Activated T-helper 2 cell treated with anti-CD3 and anti-CD28 coated beads, Interferon-gamma antibody, Interleukin-2, Interleukin-4, amounts not matched to agents 10 μg/mL and 5 μg/mL and 100 μg/mL, durations not matched to agents 14 hours and 24 hours and 36 hours (primary cell): Measurements from ENCODE around the gene ANKRD10. TPM values are rescaled to one million over a fixed set of nuclear protein-coding genes. Genes with fewer than 3 reads are reported as not detected.

ENCODE experiments used
- DNase-seq: peaks from one replicate; pipeline ENCODE4 v3.0.0; 2021; ENCODE audit warnings: low spot score
- H3K27ac Mint-ChIP-seq: one replicate; pipeline ENCODE4 v1.8.0; 2021; ENCODE audit warnings: mixed read lengths
- H3K27me3 Mint-ChIP-seq: one replicate; pipeline ENCODE4 v1.8.0; 2021; ENCODE audit warnings: low read depth, mixed read lengths
- H3K36me3 Mint-ChIP-seq: one replicate; pipeline ENCODE4 v1.8.0; 2021; ENCODE audit warnings: low read depth, mixed read lengths
- H3K4me1 Mint-ChIP-seq: one replicate; pipeline ENCODE4 v1.8.0; 2021; ENCODE audit warnings: low read depth, mixed read lengths
- H3K4me3 Mint-ChIP-seq: one replicate; pipeline ENCODE4 v1.8.0; 2021; ENCODE audit warnings: low read depth, mild to moderate bottlenecking, moderate library complexity, mixed read lengths
- H3K9me3 Mint-ChIP-seq: one replicate; pipeline ENCODE4 v1.8.0; 2021; ENCODE audit warnings: mixed read lengths
- intact Hi-C: fragments of 100-400 bp; cut with micrococcal nuclease; formaldehyde crosslinking; loops from one replicate; pipeline ENCODE4 v1.15.1; 2023
- total RNA-seq: library from RNA; stranded (reverse); gene quantifications from 2 replicates; pipeline ENCODE4 v1.2.3, GENCODE V29; 2022

The ANKRD10 gene
- total RNA-seq, 1 donor from 2014 or later: 120 TPM

GRCh38 chr13:110835721-110836604 is 78.9 kb downstream of the ANKRD10 start:
- intact Hi-C loops: no loop called here

GRCh38 chr13:110834572-110834971 is 80.3 kb downstream of the ANKRD10 start:
- DNase-seq: no peak
- Mint-ChIP-seq H3K4me3 (no peak overlapping the region), H3K27ac (no peak overlapping the region), H3K4me1 (no peaks in the 10 kb centered on the region), H3K27me3 (peaks cover 24% of the 10 kb centered on the region), H3K36me3 (no peaks in the 10 kb centered on the region), H3K9me3 (no peaks in the 10 kb centered on the region)
- intact Hi-C loops: no loop called here

More at GRCh38 chr13:110835721-110836604, 78.9 kb downstream of the ANKRD10 start:
- no peaks in the 10 kb centered on the region for H3K36me3 Mint-ChIP-seq
- H3K4me3 Mint-ChIP-seq: no peak overlapping the region
- peaks cover 31% of the 10 kb centered on the region for H3K27me3 Mint-ChIP-seq
- no peaks in the 10 kb centered on the region for H3K4me1 Mint-ChIP-seq
- no peak for DNase-seq
- no peak overlapping the region for H3K27ac Mint-ChIP-seq
- H3K9me3 Mint-ChIP-seq: no peaks in the 10 kb centered on the region

- H3K4me3 Mint-ChIP-seq: no peak overlapping the region
- H3K27me3 Mint-ChIP-seq: peaks cover 15% of the 10 kb centered on the region
- no peaks in the 10 kb centered on the region for H3K4me1 Mint-ChIP-seq
- intact Hi-C loops: no loop called here
- no peaks in the 10 kb centered on the region for H3K36me3 Mint-ChIP-seq
- H3K27ac Mint-ChIP-seq: no peak overlapping the region
- no peaks in the 10 kb centered on the region for H3K9me3 Mint-ChIP-seq
- no peak for DNase-seq
Observed at GRCh38 chr13:110832531-110832930, 82.3 kb downstream of the ANKRD10 start.

DNA sequence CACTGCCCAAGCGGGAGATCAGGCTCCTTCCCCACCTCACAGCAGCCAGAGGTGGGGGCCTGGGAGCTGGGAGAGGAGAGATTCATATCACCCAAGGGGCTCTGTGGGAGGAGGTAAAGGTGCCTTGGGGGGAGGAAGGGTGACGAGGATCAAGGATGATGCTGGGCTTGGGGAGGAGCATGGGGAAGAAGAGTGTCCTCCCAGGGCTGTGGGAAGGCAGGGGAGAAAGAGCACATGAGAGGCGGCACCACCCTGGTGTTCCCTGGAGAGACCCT is 82.7 kb downstream of the ANKRD10 start:
- intact Hi-C loops: no loop called here
- Mint-ChIP-seq H3K4me3 (no peak overlapping the region), H3K27me3 (peaks cover 15% of the 10 kb centered on the region), H3K27ac (no peak overlapping the region), H3K36me3 (no peaks in the 10 kb centered on the region), H3K9me3 (no peaks in the 10 kb centered on the region), H3K4me1 (no peaks in the 10 kb centered on the region)
- DNase-seq: no peak

- H3K27ac Mint-ChIP-seq: no peak overlapping the region
- no peaks in the 10 kb centered on the region for H3K9me3 Mint-ChIP-seq
- H3K36me3 Mint-ChIP-seq: no peaks in the 10 kb centered on the region
- H3K4me3 Mint-ChIP-seq: no peak overlapping the region
- peaks cover 15% of the 10 kb centered on the region for H3K27me3 Mint-ChIP-seq
- intact Hi-C loops: no loop called here
- H3K4me1 Mint-ChIP-seq: no peaks in the 10 kb centered on the region
- no peak for DNase-seq
Observed at GRCh38 chr13:110831437-110832204, 83.2 kb downstream of the ANKRD10 start.

DNA sequence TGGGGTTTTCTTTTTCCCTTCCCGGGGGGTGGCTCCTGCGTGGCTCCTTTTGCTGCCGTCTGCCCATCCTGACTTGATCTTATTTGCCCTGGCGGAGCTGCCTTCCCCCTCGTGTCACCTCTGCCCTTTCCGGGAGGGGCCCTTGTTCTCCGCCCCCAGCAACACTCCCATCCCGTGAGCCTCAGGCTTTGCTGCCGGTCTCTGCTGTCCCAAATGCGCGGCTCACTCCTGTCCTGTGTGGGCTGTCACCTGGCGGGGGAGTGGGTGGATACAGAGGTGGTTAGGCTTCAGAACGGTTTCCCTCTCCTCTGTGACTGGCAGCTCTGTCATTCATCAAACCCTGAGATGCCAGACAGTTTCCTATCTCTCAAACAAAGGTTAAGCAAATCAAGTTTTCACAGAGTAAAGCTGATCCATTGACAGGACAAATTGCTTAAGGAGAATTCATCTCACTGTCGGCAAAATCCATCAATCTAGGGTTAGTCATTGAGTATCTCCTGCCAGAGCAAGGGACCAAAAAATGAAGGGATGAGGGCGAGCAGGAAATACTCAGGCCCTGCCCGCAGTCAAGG is 84.0 kb downstream of the ANKRD10 start:
- intact Hi-C loops: no loop called here
- H3K4me1 Mint-ChIP-seq: no peaks in the 10 kb centered on the region

GRCh38 chr13:110830331-110830730 is 84.5 kb downstream of the ANKRD10 start:
- intact Hi-C loops: no loop called here
- H3K36me3 Mint-ChIP-seq: no peaks in the 10 kb centered on the region
- H3K4me1 Mint-ChIP-seq: no peaks in the 10 kb centered on the region
- H3K27ac Mint-ChIP-seq: no peak overlapping the region
- H3K9me3 Mint-ChIP-seq: no peaks in the 10 kb centered on the region
- DNase-seq: no peak
- H3K27me3 Mint-ChIP-seq: peaks cover 9% of the 10 kb centered on the region
- H3K4me3 Mint-ChIP-seq: no peak overlapping the region

More for the DNA sequence above, 84.0 kb downstream of the ANKRD10 start:
- H3K27me3 Mint-ChIP-seq: peaks cover 13% of the 10 kb centered on the region
- H3K27ac Mint-ChIP-seq: no peak overlapping the region
- DNase-seq: no peak
- H3K9me3 Mint-ChIP-seq: no peaks in the 10 kb centered on the region
- H3K4me3 Mint-ChIP-seq: no peak overlapping the region
- no peaks in the 10 kb centered on the region for H3K36me3 Mint-ChIP-seq

DNA sequence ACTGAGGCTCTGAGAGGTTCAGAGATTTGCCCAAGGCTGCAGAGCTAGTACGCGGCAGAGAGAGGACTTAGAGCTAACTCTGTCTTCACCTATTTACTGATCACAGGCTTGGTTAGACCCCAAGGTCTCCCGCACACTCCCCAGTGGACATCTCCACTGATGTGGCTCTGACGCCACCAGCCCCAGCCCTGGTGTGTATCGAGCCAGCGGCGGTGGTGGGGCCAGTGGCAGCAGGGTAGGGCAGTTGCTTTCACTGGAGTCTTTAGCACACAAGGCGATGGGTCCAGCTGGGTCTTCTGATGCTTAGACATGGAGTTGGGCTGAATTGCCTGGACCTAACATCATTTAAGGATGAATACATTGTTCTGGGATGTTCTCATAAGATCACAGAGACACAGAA is 85.4 kb downstream of the ANKRD10 start:
- H3K9me3 Mint-ChIP-seq: no peaks in the 10 kb centered on the region
- no peak overlapping the region for H3K4me3 Mint-ChIP-seq
- no peak for DNase-seq
- H3K4me1 Mint-ChIP-seq: no peaks in the 10 kb centered on the region
- peaks cover 4% of the 10 kb centered on the region for H3K27me3 Mint-ChIP-seq
- no peak overlapping the region for H3K27ac Mint-ChIP-seq
- intact Hi-C loops: no loop called here
- no peaks in the 10 kb centered on the region for H3K36me3 Mint-ChIP-seq

GRCh38 chr13:110828705-110829104 is 86.2 kb downstream of the ANKRD10 start:
- Mint-ChIP-seq H3K27ac (no peak overlapping the region), H3K9me3 (no peaks in the 10 kb centered on the region)

More at GRCh38 chr13:110828705-110829104, 86.2 kb downstream of the ANKRD10 start:
- no peaks in the 10 kb centered on the region for H3K4me1 Mint-ChIP-seq
- H3K4me3 Mint-ChIP-seq: no peak overlapping the region
- intact Hi-C loops: no loop called here
- H3K27me3 Mint-ChIP-seq: peaks cover under 1% of the 10 kb centered on the region
- no peak for DNase-seq
- H3K36me3 Mint-ChIP-seq: no peaks in the 10 kb centered on the region

Other genes with a start within 250 kb of the ANKRD10 start
- 89.6 and 89.9 TPM in 2 replicates for gene CARS2, start 209.0 kb downstream of the ANKRD10 start, total RNA-seq
- 16.3 and 17.9 TPM in 2 replicates for gene ING1, start 201.4 kb downstream of the ANKRD10 start, total RNA-seq
- gene ARHGEF7, start 200.2 kb upstream of the ANKRD10 start, total RNA-seq: 65.7 and 76.0 TPM in 2 replicates